DND-41 (cell line): Measurements from ENCODE around the gene FAM227A.

Source experiments
- EZH2 ChIP-seq: IDR thresholded peaks from 3 replicates; pipeline ENCODE4 v1.6.1; 2012; ENCODE audit warnings: borderline replicate concordance, low read depth, mild to moderate bottlenecking, moderate library complexity, low read length, inconsistent platforms; ENCODE audit not compliant: severe bottlenecking
- TF ChIP-seq, protein P1 (sequence below): IDR thresholded peaks from 2 replicates; pipeline ENCODE4 v1.5.1; 2012; ENCODE audit warnings: borderline replicate concordance, low read length, moderate library complexity, mild to moderate bottlenecking; ENCODE audit not compliant: poor library complexity, severe bottlenecking; ENCODE audit errors: extremely low read depth

GRCh38 chr22:38566726-38567504, 89.3 kb downstream of the FAM227A start:
- TF ChIP-seq, protein P1, sequence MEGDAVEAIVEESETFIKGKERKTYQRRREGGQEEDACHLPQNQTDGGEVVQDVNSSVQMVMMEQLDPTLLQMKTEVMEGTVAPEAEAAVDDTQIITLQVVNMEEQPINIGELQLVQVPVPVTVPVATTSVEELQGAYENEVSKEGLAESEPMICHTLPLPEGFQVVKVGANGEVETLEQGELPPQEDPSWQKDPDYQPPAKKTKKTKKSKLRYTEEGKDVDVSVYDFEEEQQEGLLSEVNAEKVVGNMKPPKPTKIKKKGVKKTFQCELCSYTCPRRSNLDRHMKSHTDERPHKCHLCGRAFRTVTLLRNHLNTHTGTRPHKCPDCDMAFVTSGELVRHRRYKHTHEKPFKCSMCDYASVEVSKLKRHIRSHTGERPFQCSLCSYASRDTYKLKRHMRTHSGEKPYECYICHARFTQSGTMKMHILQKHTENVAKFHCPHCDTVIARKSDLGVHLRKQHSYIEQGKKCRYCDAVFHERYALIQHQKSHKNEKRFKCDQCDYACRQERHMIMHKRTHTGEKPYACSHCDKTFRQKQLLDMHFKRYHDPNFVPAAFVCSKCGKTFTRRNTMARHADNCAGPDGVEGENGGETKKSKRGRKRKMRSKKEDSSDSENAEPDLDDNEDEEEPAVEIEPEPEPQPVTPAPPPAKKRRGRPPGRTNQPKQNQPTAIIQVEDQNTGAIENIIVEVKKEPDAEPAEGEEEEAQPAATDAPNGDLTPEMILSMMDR = no peak
- TF ChIP-seq EZH2 = no peak
